Karpas-422 (cell line): ENCODE data around the gene SIAE. TPM values are rescaled to one million over a fixed set of nuclear protein-coding genes. Genes with fewer than 3 reads are reported as not detected.

ENCODE experiments used
- small RNA-seq: library from RNA; depleted of rRNA; stranded (forward); fragments of <200 nt; gene quantifications from one replicate; pipeline ENCODE3, GENCODE V24; 2014
- total RNA-seq: library from RNA; depleted of rRNA; stranded (reverse); fragments of >200 nt; shearing (Covaris generic); gene quantifications from 2 replicates; pipeline ENCODE4 v1.2.3, GENCODE V29; 2014; ENCODE audit warnings: low replicate concordance; rRNA removed

The SIAE gene
- total RNA-seq, 1 experiment from 2014 or later, result 0.89 TPM

Small RNA genes within 50 kb of the gene (small RNA-seq; reads per million reads assigned to genes)
- not detected for gene RNA5SP352

Other genes with a start within 250 kb of the SIAE start
- not detected in 2 replicates for gene OR8B4, start 248.9 kb downstream of the SIAE start, total RNA-seq
- not detected in 2 replicates for gene OR8B8, start 228.0 kb downstream of the SIAE start, total RNA-seq
- gene OR8B12, start 130.1 kb downstream of the SIAE start, total RNA-seq, result not detected in 2 replicates
- gene OR8A1, start 103.7 kb downstream of the SIAE start, total RNA-seq, result not detected in 2 replicates
- gene PANX3, start 62.3 kb downstream of the SIAE start, total RNA-seq, result not detected in 2 replicates
- gene TBRG1, start 50.9 kb downstream of the SIAE start, total RNA-seq, result 14.5 and 21.6 TPM in 2 replicates
- 1.2 and 10.4 TPM in 2 replicates for gene SPA17, start 165 bp upstream of the SIAE start, total RNA-seq
- 0.97 TPM in 1 of 2 replicates, not detected in the other for gene NRGN, start 66.2 kb upstream of the SIAE start, total RNA-seq
- gene VSIG2, start 78.5 kb upstream of the SIAE start, total RNA-seq, result not detected in 2 replicates
- not detected in 2 replicates for gene ESAM, start 88.6 kb upstream of the SIAE start, total RNA-seq
- 5.2 and 7.6 TPM in 2 replicates for gene MSANTD2, start 126.7 kb upstream of the SIAE start, total RNA-seq
- gene ROBO3, start 191.7 kb upstream of the SIAE start, total RNA-seq, result 6.6 and 13.8 TPM in 2 replicates
- gene ROBO4, start 224.1 kb upstream of the SIAE start, total RNA-seq, result not detected in 2 replicates
- not detected in 2 replicates for gene HEPN1, start 245.5 kb upstream of the SIAE start, total RNA-seq